Measurements from ENCODE around the gene HOXB6.

Gene HOXB6

GRCh38 chr17:48554412-48555257 is 50.2 kb downstream of the HOXB6 start (continued):
- TF ChIP-seq TOX (CRISPR knock-in tag; IDR thresholded peaks at IDR 0.05; ENCODE audit: borderline replicate concordance) (no peak), ISL1 (CRISPR knock-in tag; IDR thresholded peaks at IDR 0.05) (no peak), ZFP30 (CRISPR knock-in tag; IDR thresholded peaks at IDR 0.05) (no peak)

- ATAC-seq: no peak
- TF ChIP-seq ZFP30 (CRISPR knock-in tag; IDR thresholded peaks at IDR 0.05) (no peak), TSHZ2 (CRISPR knock-in tag; IDR thresholded peaks at IDR 0.05) (no peak), ZNF565 (CRISPR knock-in tag; conservative IDR thresholded peaks at IDR 0.05; ENCODE audit: low read depth) (no peak), TOX (CRISPR knock-in tag; IDR thresholded peaks at IDR 0.05; ENCODE audit: borderline replicate concordance) (no peak), ZC3H10 (CRISPR knock-in tag; IDR thresholded peaks at IDR 0.05) (no peak), TCF4 (CRISPR knock-in tag; IDR thresholded peaks at IDR 0.05; ENCODE audit: borderline replicate concordance) (no peak)
Measured at GRCh38 chr17:48553826-48554225, 51.0 kb downstream of the HOXB6 start.

- no peak for ATAC-seq
Measured at GRCh38 chr17:48553190-48553547, 51.6 kb downstream of the HOXB6 start.

More at GRCh38 chr17:48553190-48553547, 51.6 kb downstream of the HOXB6 start:
- TF ChIP-seq ZNF70 (CRISPR knock-in tag; IDR thresholded peaks at IDR 0.05): no peak
- no peak for TF ChIP-seq ZNF565 (CRISPR knock-in tag; conservative IDR thresholded peaks at IDR 0.05; ENCODE audit: low read depth)
- TF ChIP-seq SNAI2 (CRISPR knock-in tag; IDR thresholded peaks at IDR 0.05): no peak
- TF ChIP-seq TOX (CRISPR knock-in tag; IDR thresholded peaks at IDR 0.05; ENCODE audit: borderline replicate concordance): no peak
- TF ChIP-seq BACH2 (CRISPR knock-in tag; IDR thresholded peaks at IDR 0.05; ENCODE audit: borderline replicate concordance): no peak
- no peak for TF ChIP-seq ISL1 (CRISPR knock-in tag; IDR thresholded peaks at IDR 0.05)
- TF ChIP-seq ZC3H10 (CRISPR knock-in tag; IDR thresholded peaks at IDR 0.05): no peak
- TF ChIP-seq ZFP30 (CRISPR knock-in tag; IDR thresholded peaks at IDR 0.05): no peak
- TF ChIP-seq TSHZ2 (CRISPR knock-in tag; IDR thresholded peaks at IDR 0.05): no peak
- TF ChIP-seq OSR1 (CRISPR knock-in tag; IDR thresholded peaks at IDR 0.05): no peak
- TF ChIP-seq ARNTL (CRISPR knock-in tag; IDR thresholded peaks at IDR 0.05; ENCODE audit: borderline replicate concordance, low read depth): no peak
- no peak for TF ChIP-seq GLIS3 (CRISPR knock-in tag; IDR thresholded peaks at IDR 0.05)
- no peak for TF ChIP-seq POU6F1 (CRISPR knock-in tag; IDR thresholded peaks at IDR 0.05; ENCODE audit: borderline replicate concordance, low read depth)
- no peak for TF ChIP-seq PPARA (CRISPR knock-in tag; IDR thresholded peaks at IDR 0.05; ENCODE audit: borderline replicate concordance)
- TF ChIP-seq TCF4 (CRISPR knock-in tag; IDR thresholded peaks at IDR 0.05; ENCODE audit: borderline replicate concordance): no peak
- no peak for TF ChIP-seq CREB5 (CRISPR knock-in tag; IDR thresholded peaks at IDR 0.05; ENCODE audit: low read depth)
- TF ChIP-seq PATZ1 (CRISPR knock-in tag; IDR thresholded peaks at IDR 0.05; ENCODE audit: borderline replicate concordance): no peak
- no peak for TF ChIP-seq ESRRG (CRISPR knock-in tag; IDR thresholded peaks at IDR 0.05)
- TF ChIP-seq CSRNP3 (CRISPR knock-in tag; IDR thresholded peaks at IDR 0.05): no peak

All from SK-N-SH treated with all-trans-retinoic acid at 6 μM for 48 hours (cell line).